Adrenal gland (tissue), 12 donors: Measurements from ENCODE around the gene IL1RN. TPM values are rescaled to one million over a fixed set of nuclear protein-coding genes. Genes with fewer than 3 reads are reported as not detected.

ENCODE experiments used
- DNase-seq, 7 donors: peaks; one replicate each; pipeline ENCODE4 v3.0.0-alpha.2; 2019 to 2020
- H3K27ac ChIP-seq, 5 donors: fragments of 200-600 bp; sonication (generic) in 4 of 5; 1 replicate in 3 of 5; 2 replicates in 2 of 5; pipeline versions ENCODE4 v1.5.1 to v1.8.0; 2016 to 2020; ENCODE audit warnings: mild to moderate bottlenecking in 1 of 5
- H3K27me3 ChIP-seq: fragments of 200-600 bp; 2 replicates; pipeline ENCODE4 v1.8.0; 2021
- H3K36me3 ChIP-seq, 2 donors: fragments of 200-600 bp; replicated peaks in 1 of 2; 1 replicate in 1 of 2; 2 replicates in 1 of 2; pipeline versions ENCODE4 v1.5.1 to v1.8.0; 2018 to 2022
- H3K4me1 ChIP-seq, 2 donors: fragments of 200-600 bp; replicated peaks in 1 of 2; 1 replicate in 1 of 2; 2 replicates in 1 of 2; pipeline versions ENCODE4 v1.5.1 to v1.8.0; 2018 to 2021
- H3K4me3 ChIP-seq, 4 donors: fragments of 200-600 bp; sonication (generic) in 3 of 4; one replicate each; pipeline ENCODE4 v1.5.1; 2016 to 2018
- H3K9me3 ChIP-seq, 3 donors: fragments of 200-600 bp; sonication (generic) in 1 of 3; replicated peaks in 1 of 3; 1 replicate in 2 of 3; 2 replicates in 1 of 3; pipeline versions ENCODE4 v1.5.1 to v1.8.0; 2016 to 2021
- CTCF ChIP-seq, 6 experiments: fragments of 450-650 bp in 4 of 6; fragments of 200-600 bp in 2 of 6; sonication (generic) in 1 of 6; IDR thresholded peaks; 1 replicate in 5 of 6; 2 replicates in 1 of 6; pipeline versions ENCODE4 v1.5.1 to v1.8.0; 2016 to 2021; ENCODE audit warnings: antibody characterized with exemption in 6 of 6, mild to moderate bottlenecking in 2 of 6, moderate library complexity in 1 of 6
- POLR2A ChIP-seq, 2 donors: fragments of 450-650 bp; IDR thresholded peaks; one replicate each; pipeline ENCODE4 v1.6.1; 2017; ENCODE audit warnings: antibody characterized with exemption in 2 of 2, mild to moderate bottlenecking in 2 of 2, moderate library complexity in 1 of 2
- WGBS, 4 donors: extraction: QIAGEN DNeasy Blood & Tissue Kit in 2 of 4; methylation state at CpG; one replicate each; pipeline versions ENCODE4 v1.1.5 to v1.1.7; 2013 to 2017; 5-methylcytosine and 5-hydroxymethylcytosine counted together
- intact Hi-C, 2 donors: fragments of 100-400 bp; cut with DNase I; formaldehyde crosslinking; loops; one replicate each; pipeline versions ENCODE4 v1.14.1 to v1.15.0; 2022 to 2023
- polyA plus RNA-seq, 3 donors: library from polyadenylated mRNA; stranded (reverse); fragments of 200-250 nt in 2 of 3; fragments of 350-450 nt in 1 of 3; fragmentation: Illumina TruSeq in 1 of 3; extraction: RNeasy Lipid Tissue Mini Kit (QIAGEN cat#74804) in 1 of 3; gene quantifications; one replicate each; pipeline ENCODE4 v1.2.3, GENCODE V29; 2013 to 2014
- total RNA-seq, 9 donors: library from RNA; depleted of rRNA in 4 of 9; stranded (reverse); fragments of >200 nt in 4 of 9; fragments of 120-200 nt in 1 of 9; fragmentation: NEBNext Ultra II Directional in 1 of 9; extraction: Animal tissue kit (Norgen Biotek cat#: 25700) in 1 of 9; gene quantifications; one replicate each; pipeline versions ENCODE4 v1.1.0 to v1.2.4, GENCODE V29; 2013 to 2023
- donor health status: healthy with polysubstance abuse.
- donor health status: Bipolar disorder and iron deficiency.
- donor health status: DM: yes; HTN: yes; CAD: no.
- donor health status: DM: no; HTN: no; CAD: no.
- donor health status: DM: no; HTN: no; CAD: no.
- donor health status: DM: yes; HTN: yes; CAD: no.

IL1RN gene
- total and polyA plus RNA-seq, 12 donors = 0.22 to 6.1 (median 1.2) TPM; not detected in 2

- Histone ChIP-seq H3K27me3 (no peaks in the 10 kb centered on the region), H3K27ac (no peak overlapping the region), H3K9me3 (no peaks in the 10 kb centered on the region), H3K4me3 (no peak overlapping the region), H3K36me3 (no peaks in the 10 kb centered on the region), H3K4me1 (no peaks in the 10 kb centered on the region)
- intact Hi-C loops = loop anchor here in 1 of 2 donors (10.0 kb wide), 1 partner anchor 289 kb away; no protein-coding TSS in a partner anchor
- TF ChIP-seq POLR2A (IDR thresholded peaks at IDR 0.05) = no peak
- TF ChIP-seq CTCF (IDR thresholded peaks at IDR 0.05) = no peak
- no peak for DNase-seq
- 74 to 81% (median 77%) methylated on average over 2 of the region's 2 CpGs for WGBS, 4 donors
Measured at GRCh38 chr2:113085542-113085941, 41.9 kb upstream of the IL1RN start.

GRCh38 chr2:113088213-113088992 is 39.0 kb upstream of the IL1RN start:
- TF ChIP-seq POLR2A (IDR thresholded peaks at IDR 0.05) = no peak
- TF ChIP-seq CTCF (IDR thresholded peaks at IDR 0.05) = no peak
- no peak overlapping the region for H3K27ac ChIP-seq
- H3K36me3 ChIP-seq = no peaks in the 10 kb centered on the region
- H3K4me1 ChIP-seq = no peaks in the 10 kb centered on the region
- no peak for DNase-seq
- H3K4me3 ChIP-seq = no peak overlapping the region
- intact Hi-C loops = loop anchor here in 1 of 2 donors (10.0 kb wide), 1 partner anchor 286 kb away; no protein-coding TSS in a partner anchor
- no peaks in the 10 kb centered on the region for H3K9me3 ChIP-seq
- H3K27me3 ChIP-seq = no peaks in the 10 kb centered on the region

GRCh38 chr2:113089916-113090315 is 37.5 kb upstream of the IL1RN start:
- Histone ChIP-seq H3K27ac (no peak overlapping the region), H3K4me3 (no peak overlapping the region), H3K36me3 (no peaks in the 10 kb centered on the region), H3K4me1 (no peaks in the 10 kb centered on the region), H3K9me3 (no peaks in the 10 kb centered on the region), H3K27me3 (no peaks in the 10 kb centered on the region)
- intact Hi-C loops = loop anchor here in 1 of 2 donors (10.0 kb wide), 1 partner anchor 285 kb away; no protein-coding TSS in a partner anchor
- TF ChIP-seq POLR2A (IDR thresholded peaks at IDR 0.05) (no peak), CTCF (IDR thresholded peaks at IDR 0.05) (no peak)
- DNase-seq = no peak

- TF ChIP-seq CTCF (IDR thresholded peaks at IDR 0.05) (no peak), POLR2A (IDR thresholded peaks at IDR 0.05) (no peak)
- no peaks in the 10 kb centered on the region for H3K9me3 ChIP-seq
- no peak overlapping the region for H3K27ac ChIP-seq
- no peak overlapping the region for H3K4me3 ChIP-seq
- DNase-seq = no peak
- no peaks in the 10 kb centered on the region for H3K27me3 ChIP-seq
- H3K4me1 ChIP-seq = no peaks in the 10 kb centered on the region
- WGBS, 4 donors = 72 to 85% (median 78%) methylated on average over 4 of the region's 4 CpGs
- H3K36me3 ChIP-seq = no peaks in the 10 kb centered on the region
- intact Hi-C loops = no loop called here
Measured at GRCh38 chr2:113091231-113091896, 36.0 kb upstream of the IL1RN start.
